Upper lobe of left lung (tissue), 4 donors: ENCODE measurements around the gene MSH6.

Source experiments
- CTCF ChIP-seq, 6 experiments: fragments of 450-650 bp in 4 of 6; fragments of 200-600 bp in 2 of 6; sonication (generic) in 2 of 6; IDR thresholded peaks; one replicate each; pipeline ENCODE4 v1.5.1; 2016 to 2019; ENCODE audit warnings: antibody characterized with exemption in 6 of 6
- POLR2A ChIP-seq, 4 donors: fragments of 450-650 bp; IDR thresholded peaks; one replicate each; pipeline ENCODE4 v1.5.1; 2016 to 2017; ENCODE audit warnings: antibody characterized with exemption in 4 of 4, mild to moderate bottlenecking in 2 of 4

- TF ChIP-seq CTCF (IDR thresholded peaks at IDR 0.05) (no peak), POLR2A (IDR thresholded peaks at IDR 0.05) (no peak)
Observed at GRCh38 chr2:47782381-47782670, 619 bp upstream of the MSH6 start.
